HG02588 (cell line): Measurements from ENCODE around the gene BEGAIN.

ENCODE experiments used
- ATAC-seq: cut with Tn5 transposase; IDR thresholded peaks from one replicate; pipeline ENCODE4 v1.9.1; 2021; ENCODE audit warnings: mild to moderate bottlenecking, moderate library complexity; ENCODE audit not compliant: unreplicated experiment

The BEGAIN gene

DNA sequence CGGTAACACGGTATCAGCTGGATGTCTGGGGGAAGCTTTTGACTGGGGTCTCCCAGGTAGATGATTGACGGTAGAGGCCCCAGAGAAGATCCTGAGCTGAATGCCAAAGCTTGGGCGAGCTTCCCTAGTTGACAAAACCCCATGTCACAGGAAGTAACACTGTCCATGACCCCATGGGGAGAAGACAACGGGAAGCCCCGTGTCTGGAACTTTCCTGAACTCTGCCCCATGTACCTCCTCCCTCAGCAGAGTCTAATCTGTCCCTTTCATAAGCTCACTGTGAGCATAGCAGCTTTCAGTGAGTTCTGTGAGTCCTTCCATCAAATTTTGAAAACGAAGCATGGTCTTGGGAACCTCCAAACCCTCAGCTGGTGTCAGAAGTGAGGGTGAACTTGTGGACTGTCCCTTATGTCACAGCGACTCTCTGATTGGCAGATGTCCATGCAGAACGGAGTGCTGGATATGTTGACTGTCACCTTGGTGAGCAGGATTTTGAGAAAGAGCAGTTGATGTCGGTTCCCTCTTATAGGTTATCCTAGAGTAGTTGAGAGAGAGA is 29.7 kb upstream of the BEGAIN start:
- no peak for ATAC-seq

DNA sequence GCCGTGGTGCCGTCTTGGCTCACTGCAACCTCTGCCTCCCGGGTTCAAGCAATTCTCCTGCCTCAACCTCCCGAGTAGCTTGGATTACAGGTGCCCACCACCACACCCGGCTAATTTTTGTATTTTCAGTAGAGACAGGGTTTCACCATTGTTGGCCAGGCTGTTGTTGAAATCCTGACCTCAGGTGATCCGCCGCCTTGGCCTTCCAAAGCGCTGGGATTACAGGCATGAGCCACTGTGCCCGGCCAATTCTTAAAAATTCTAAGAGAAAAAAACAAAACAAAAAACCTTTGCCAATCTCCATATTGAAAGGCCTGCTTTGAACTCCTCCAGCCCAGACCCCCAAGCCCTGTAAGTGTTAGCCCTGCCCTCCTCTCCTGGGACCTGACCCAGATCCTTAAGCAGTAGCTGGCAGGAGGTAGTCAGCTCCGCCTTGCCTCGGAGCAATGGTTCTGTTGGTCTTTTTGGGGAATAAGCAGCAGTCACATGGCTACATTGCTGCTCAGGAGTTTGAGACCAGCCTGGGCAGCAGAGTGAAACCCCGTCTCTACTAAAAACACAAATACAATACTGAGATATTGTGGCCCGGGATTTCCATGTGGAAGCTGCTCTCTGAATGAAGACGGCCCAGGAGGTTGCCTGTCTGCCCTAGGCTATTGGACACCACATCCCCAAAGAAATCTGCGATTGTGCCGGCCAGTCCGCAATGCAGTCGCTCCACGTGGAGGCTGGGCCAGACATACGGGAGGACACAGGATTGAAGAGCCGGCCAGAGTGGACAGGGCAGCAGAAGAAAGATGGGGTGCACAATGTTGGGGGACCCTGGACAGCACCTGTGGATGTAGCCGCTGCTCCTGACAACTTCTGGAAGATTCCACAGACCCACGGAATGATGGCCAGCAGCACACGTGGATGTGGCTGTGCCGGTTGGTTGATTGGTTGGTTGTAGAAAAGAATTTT is 28.8 kb upstream of the BEGAIN start:
- ATAC-seq = no peak

DNA sequence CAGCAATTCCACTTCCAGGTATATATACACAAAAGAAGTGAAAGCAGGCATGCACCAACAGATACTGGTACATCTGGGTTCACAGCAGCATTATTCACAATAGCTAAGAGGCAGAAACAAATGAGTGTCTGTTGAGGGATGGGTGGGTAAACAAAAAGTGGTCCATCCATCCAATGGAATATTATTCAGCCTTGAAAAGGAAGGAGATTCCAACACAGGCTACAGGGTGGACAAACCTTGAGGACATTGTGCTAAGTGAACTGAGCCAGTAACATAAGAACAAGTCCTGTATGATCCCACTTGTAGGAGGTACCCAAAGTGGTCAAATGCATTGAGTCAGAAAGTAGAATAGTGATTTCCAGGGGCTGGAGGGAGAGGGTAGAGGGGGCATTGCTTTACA is 27.6 kb upstream of the BEGAIN start:
- no peak for ATAC-seq

DNA sequence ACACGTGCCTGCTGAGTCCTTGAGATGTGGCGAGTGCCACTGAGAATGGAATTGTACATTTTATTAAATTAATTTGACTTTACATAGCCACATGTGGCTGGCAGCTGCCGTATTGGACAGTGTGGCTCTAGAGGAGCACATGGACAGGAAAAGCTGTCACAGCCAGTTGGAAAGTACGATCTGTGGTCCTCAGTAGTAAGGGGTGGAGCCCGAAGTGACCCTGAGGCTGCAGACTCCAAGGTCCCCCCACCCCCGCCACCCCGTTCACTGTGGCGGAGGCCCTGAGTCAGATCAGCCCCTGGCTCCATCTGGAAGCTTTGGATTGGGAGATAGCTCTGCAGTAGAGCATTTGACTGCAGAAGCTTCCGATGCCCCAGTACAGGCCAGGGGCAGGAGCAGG is 25.8 kb upstream of the BEGAIN start:
- ATAC-seq = no peak

DNA sequence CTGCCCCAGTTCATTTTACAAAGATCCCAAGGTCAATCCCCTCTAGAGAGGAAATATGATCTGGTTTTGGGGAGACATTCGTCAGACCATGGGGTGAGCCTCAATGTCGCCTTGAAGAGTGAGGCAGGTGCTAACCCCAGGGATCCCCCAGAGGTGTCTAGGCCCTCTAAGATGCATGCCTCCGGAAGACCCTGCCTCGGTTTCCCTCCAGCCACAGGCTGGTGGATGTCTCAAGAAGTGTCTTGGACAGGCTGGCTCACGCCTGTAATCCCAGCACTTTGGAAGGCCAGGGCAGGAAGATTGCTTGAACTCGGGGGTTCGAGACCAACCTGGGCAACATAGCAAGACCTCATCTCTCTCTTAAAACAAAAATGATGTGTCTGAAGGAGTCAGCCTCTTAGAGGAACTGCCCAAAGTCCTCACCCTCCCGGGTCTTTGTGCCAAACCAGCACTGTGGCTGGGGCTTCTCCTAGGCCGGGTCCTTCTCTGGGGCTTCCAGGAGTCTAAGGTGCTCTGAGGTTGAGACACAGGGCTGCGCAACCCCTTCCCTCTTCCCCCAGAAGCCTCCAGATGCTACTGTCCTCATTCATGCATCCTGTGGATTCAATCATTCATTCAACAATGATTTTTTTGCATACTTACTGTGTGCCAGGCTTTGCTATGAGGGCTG is 24.7 kb upstream of the BEGAIN start:
- no peak for ATAC-seq

DNA sequence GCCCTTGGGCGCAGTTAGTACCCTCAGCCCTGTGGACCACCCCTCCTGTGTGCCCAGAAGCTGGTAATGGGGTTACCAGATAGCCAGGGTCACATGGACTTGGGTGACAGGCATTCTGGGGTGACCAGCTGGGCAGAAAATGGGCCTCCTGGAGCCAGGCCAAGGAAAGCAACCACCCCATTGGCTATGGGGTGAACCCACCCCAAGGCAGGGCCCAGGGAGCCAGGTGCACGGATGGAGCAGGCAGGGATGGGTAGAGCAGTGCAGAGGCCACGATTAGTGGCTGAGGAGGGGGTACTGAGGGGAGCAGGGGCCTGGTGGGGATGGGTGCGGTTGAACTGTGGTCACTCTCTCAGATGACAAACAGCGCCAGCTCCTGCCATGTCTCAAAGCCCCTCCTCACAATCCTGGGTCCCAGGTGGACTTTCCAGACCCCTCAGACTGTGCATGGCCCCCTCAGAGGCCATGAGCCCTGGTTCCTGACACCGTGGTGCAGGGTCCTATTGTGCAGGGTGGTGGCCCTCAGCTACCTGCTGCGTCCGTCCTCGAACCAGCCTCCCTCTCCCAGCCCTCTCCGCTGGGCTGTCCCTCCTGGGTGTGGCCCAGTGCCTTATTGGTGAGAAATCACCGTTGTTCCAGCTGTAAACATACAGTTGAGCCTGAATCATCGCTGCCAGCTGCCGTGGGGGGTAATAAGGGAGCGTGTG is 23.4 kb upstream of the BEGAIN start:
- ATAC-seq = no peak

DNA sequence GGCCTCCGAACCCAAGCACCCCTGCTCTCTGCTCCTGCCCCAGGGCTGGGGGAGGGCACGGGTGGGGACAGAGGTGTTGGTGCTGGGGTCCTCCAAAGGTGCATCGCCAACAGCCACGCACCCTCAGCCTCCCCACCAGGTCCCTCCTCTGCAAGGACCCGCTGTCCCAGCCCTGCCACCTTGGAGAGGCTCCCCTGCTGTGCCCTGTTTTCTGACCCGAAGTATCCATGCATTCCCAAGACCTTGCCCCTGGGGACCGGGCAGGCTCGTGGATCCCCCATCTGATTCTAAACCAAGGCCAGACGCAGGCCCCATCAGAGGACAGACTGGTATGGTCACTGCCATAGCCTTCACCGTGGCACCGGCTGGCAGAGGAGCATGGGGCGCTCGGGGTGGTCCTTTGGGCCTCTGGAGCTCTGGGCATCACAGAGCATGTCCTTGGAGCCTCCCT is 22.7 kb upstream of the BEGAIN start:
- no peak for ATAC-seq

DNA sequence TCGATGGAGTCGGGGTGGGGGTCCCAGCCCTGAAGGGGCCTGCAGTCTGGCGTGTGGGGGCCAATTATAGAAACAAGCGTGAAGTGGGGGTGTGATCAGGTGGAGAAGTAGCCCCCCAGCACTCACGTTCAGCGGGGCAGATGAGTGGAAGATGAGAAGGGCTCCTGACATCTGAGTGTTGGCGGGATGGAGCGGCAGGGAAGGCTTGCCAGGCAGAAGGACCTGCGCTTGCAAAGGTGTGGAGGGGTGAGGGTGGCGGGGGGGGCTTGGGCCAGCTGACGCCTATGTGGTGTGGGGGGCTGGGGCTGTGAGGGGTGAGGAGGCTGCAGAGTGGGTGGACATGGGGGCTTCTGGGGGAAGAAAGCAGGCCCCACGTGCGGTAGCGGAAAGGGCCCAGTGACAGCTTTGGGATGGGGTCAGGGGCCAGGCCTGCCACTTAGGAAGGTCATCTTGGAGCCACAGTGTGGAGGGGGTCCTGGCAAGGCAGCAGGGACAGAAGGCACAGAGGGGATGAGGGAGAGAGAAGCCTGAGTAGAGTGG is 22.2 kb upstream of the BEGAIN start:
- ATAC-seq = no peak

DNA sequence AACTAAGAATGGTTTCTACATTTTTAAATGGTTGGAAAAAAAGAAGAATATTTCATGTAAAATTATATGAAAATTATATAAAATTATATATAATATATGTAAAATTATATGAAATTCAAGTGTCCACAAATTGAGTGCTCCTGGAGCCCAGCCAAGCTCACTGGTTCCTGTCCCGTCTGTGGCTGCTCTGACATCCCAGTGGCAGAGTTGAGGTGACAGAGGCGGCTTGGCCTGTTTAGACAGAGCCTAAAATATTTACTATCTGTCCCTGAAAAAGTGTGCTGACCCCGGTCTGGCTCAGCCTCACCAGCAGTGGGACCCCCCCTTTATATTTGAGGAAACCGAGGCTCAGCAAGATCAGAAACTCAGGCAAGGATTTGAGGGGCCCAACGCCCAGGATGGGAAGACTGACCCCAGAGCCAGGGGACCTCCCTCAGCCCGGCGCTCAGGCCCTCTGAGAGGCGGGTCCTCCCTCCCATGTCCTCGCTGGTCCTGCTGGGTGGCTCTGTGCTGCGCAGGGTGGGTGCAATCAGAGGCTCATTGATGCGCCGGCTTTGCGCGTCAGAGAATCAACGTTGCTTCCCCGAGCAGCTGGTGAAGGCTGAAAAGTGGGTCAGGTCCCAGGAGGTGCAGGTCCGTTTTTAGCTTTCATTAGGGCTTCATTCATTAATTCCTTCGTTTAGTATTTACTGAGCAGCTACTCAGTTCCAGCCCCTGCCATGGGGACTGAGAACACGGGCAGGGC is 21.5 kb upstream of the BEGAIN start:
- no peak for ATAC-seq

DNA sequence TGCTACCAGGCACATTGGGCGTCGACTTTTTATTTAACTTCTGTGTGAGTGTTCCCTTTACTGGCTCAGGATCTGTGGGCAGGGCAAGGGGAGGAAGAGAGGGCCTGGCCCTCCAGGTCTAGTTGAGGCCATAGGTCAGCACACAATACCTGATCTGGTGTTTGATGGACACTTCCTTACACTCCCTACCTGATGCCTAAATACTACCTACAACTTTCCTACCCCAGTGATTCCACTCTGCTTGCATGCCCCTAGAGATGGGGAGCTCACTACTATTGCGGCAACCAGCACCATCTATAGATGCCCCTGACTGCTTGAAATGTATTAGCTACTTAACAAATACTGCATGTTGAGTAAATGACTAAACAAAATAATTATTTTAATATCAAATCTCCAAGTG is 20.8 kb upstream of the BEGAIN start:
- no peak for ATAC-seq

DNA sequence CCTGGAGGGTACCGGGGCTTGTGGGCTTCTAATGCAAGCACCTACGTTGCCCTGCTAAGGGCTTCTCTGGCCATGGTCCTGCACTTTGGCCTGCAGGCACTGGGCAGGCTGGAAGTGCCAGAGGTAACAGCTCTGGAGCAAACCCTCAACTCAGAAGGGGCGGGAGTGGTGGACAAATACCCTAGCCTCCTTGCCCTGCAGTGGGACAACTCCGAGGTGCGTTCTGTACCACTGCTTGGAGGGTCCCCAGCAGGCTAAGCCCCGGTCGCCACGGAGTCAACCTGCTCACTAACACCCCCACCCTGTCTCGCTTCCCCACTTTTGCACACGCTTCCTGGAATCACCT is 20.4 kb upstream of the BEGAIN start:
- ATAC-seq = no peak

DNA sequence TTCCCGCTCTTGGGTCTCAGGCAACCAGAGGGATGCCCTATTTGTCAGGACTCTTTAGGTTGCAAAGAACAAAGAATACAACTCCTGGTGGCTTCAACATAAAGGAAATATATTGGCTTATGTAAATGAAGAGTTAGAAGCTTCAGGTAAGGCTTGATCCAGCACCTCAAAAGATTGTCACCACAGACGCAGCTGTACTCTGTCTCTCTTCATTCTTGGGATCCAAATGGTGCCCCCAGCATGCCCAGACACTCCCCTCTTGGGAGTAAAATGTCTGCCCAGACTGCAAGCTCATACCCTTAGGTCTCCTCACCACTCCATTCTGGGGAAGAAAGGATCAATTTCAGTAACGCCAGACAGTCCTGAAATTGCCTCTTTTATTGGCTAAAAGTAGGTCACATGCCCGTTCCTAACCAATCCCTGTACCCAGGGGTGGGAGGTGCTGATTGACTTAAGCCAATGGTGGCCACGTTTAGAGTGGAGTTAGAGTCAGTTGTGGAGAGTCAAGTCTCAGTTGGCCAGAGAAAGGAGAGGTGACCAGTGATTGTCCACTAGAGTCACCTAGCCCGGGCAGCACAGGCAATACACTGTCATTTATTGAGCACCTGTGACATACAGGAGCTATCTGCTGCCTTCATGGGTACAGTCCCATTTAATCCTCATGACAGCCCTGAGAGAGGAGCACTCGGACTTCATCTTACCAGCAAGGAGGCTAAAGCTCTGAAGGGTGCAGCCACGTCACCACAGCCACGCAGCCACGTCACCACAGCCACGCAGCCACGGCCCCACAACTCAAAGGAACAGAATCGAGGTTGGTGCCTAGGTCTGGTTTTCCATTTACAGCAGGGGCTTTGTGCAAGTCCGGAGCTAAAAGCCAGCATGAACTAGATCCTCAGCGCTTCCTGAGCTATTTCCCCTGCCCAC is 19.7 kb upstream of the BEGAIN start:
- ATAC-seq = no peak

DNA sequence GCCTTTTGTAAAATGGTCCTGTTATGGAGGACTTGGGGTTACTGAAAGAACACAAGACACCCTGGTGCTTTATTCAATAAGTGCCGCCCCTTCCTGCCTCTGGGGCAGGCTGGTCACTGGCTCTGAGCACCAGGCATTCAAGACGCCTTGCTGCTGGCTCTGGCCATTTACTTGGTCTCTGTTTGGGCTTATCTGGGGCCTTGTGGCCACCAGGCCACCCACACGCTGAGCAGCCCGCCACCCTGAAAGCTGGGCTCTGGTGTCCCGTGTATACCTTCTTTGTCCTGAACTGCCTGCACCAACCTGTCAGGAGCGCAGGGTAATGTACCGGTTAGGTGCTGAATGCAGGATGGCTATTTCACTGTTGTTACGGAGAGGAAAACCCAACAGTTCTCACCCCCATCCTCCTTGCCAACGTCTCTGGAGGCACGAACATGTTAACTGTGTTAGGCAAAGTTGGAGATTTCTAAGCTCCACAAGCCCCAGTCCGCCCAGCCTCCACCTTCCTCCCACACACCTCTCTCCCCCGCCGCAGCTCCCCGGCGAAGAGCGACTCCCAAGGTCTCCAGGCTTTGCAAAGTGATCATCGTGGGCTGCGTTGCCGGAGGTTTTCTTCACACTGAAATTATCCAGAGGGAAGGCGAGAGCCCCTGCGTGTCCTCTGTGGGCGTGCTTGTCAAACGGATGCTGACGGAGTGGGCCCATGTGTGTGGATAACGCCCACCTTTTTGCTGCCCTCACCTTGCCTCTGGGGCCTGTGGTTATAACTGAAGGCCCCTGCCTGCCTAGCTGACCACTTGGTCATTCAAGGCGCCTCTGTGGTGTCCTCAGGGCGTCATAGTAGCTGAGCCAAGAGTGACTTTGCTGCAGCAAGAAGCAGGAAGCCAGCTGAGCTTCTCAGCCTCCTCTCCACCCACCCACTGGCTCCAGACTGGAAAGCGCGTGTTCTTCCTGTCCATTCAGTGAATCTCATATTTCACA is 18.8 kb upstream of the BEGAIN start:
- ATAC-seq = no peak

DNA sequence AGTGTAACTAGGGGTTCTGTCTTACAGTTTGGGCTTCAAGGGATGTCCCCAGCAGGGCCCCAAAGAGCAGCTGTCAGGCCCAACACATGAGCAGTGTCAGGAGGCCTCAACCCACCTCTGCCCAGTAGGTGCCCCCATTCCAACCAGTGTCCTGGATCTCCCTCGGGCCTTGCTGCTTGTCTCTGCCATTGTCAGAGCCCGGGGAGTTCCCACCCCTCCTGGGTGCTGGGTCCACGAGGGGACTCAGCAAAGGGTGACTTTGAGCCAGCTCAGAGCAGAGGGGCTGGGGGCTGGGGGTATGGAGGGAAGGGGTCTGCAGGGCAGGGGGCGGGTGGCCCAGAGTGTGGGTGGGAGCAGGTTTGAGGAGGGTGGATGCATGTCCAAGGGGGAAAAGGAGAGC is 18.0 kb upstream of the BEGAIN start:
- ATAC-seq = no peak

DNA sequence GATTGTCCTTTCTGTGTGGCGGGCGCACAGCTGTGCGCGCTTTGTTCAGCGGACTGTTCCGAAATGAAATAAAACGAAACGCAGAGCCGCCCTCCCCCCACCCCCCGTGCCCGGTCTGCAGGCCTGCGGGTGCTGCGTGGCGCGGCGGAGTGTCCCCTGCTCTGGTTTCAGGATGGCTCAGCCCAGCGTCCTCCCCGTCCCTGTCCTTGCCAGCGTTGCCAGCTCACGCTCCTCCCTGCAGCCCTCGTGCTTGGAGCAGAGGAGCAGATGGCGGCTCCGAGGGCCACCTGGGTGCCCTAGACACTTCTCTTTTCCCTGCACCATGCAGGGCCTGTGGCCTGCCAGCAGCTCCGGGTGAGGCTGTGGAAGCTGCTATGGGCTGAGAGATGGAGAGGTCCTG is 17.5 kb upstream of the BEGAIN start:
- ATAC-seq = no peak

DNA sequence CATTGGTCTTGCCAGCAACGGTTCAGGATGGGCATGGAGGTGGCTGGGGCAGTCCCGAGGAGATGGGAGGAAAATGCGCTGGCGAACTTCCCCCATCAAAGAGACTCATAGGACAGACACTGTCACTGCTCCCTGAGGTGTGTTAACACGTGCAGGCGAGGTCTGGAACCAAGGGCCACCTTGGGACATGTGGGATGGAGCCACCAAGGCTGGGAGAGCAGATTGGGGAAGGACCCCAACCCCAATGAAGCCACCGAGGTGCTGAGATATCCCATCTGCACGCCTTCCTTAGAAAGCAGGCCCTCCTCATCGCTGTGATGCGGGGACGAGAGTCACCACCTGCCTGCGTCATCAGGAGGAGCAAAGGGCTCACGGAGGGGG is 16.9 kb upstream of the BEGAIN start:
- ATAC-seq = no peak

DNA sequence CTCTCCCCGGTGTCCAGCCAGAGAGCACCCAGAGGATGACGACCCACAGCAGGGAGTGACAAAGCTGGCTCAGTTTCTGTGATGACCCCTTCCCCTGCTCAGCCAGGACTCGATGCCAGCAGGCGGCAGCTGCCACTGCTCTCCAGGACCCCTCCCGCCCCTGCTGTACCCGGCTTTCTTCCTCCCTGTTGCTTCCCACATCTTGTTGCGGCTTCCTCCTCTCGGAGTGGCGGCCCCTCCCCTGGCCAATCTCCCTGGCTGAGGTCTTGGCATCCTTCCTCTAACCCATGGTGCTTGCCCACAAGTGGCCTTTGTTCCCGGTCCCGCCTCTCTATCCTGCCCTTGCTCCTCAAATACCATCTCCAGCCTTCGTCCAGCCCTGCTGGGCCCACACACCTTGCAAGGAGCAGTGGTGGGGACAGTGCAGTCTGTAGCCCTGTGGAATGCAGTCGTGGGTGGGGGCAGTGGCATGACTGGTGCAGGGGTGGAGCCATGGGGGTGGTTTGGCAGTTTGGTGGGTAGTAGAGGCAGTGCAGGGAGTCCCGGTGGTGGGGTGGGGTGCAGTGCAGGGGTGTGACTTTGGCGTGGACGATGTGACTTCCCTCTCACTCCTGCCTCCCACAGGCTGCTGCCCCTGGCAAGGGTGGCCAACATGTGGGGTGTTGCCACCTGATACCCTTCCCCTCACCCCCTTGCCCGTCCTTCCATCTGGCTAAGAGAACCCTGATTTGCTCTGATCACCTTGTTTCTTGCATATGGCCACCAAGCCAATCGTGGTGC is 16.3 kb upstream of the BEGAIN start:
- no peak for ATAC-seq
